ENCODE measurements around the gene KITLG.

DNA sequence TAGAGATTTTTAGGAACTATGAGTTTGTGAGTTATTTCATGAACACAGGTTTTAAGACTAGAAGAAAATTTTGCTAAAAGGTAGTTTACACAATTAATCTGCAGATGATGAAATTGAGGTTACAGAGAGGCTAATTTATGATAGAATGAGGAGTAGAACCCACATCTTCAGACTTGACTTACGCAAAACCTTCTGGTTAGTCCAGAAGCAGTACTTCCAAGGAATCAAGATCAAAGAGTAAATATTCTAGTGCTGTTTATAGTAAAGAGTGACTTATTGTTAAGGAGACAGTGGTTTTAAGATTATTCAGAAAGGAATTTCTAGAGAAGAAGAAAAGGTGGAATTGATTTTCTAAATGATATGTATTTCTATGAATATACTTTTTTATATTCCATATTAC is 10.6 kb upstream of the KITLG start:
- TF ChIP-seq CTCF (optimal IDR thresholded peaks at IDR 0.05 in 1 of 3, IDR thresholded peaks at IDR 0.05 in 1 of 3, conservative IDR thresholded peaks at IDR 0.05 in 1 of 3; ENCODE audit: extremely low read depth in 1 of 3, insufficient read depth in 2 of 3, low read length in 3 of 3) (no peak), EZH2 (IDR thresholded peaks at IDR 0.05; ENCODE audit: low read length) (no peak)

Data from keratinocyte (primary cell).